Neural cell (in vitro differentiated cells): ENCODE measurements around the gene PLCE1.

Source experiments
- CTCF ChIP-seq: fragments of 450-650 bp; IDR thresholded peaks from 2 replicates; pipeline ENCODE4 v1.5.1; 2014; ENCODE audit warnings: antibody characterized with exemption, mild to moderate bottlenecking, moderate library complexity; ENCODE audit not compliant: poor library complexity, severe bottlenecking
- EP300 ChIP-seq: fragments of 450-650 bp; conservative IDR thresholded peaks from 2 replicates; pipeline ENCODE4 v1.6.1; 2014; ENCODE audit warnings: antibody characterized with exemption, mild to moderate bottlenecking, moderate library complexity; ENCODE audit not compliant: poor library complexity, severe bottlenecking
- EZH2 ChIP-seq: fragments of 200-600, 300-800 bp; shearing (Covaris generic), sonication (generic); IDR thresholded peaks from 2 replicates; pipeline ENCODE4 v1.6.1; 2014; ENCODE audit warnings: antibody characterized with exemption, low read length, borderline replicate concordance, mild to moderate bottlenecking; ENCODE audit not compliant: insufficient read depth, poor library complexity, severe bottlenecking
- SMC3 ChIP-seq: fragments of 450-650 bp; conservative IDR thresholded peaks from 2 replicates; pipeline ENCODE4 v1.6.1; 2014; ENCODE audit warnings: antibody characterized with exemption, mild to moderate bottlenecking, moderate library complexity; ENCODE audit not compliant: poor library complexity

- no peak for TF ChIP-seq CTCF
- no peak for TF ChIP-seq EZH2
- TF ChIP-seq SMC3 = no peak
- no peak for TF ChIP-seq EP300
Observed at GRCh38 chr10:94042834-94043175, 49.1 kb downstream of the PLCE1 start.
